ENCODE data around the gene OR6C75.

GRCh38 chr12:55385891-55386290, 23.1 kb downstream of the OR6C75 start:
- TF ChIP-seq, protein P1, sequence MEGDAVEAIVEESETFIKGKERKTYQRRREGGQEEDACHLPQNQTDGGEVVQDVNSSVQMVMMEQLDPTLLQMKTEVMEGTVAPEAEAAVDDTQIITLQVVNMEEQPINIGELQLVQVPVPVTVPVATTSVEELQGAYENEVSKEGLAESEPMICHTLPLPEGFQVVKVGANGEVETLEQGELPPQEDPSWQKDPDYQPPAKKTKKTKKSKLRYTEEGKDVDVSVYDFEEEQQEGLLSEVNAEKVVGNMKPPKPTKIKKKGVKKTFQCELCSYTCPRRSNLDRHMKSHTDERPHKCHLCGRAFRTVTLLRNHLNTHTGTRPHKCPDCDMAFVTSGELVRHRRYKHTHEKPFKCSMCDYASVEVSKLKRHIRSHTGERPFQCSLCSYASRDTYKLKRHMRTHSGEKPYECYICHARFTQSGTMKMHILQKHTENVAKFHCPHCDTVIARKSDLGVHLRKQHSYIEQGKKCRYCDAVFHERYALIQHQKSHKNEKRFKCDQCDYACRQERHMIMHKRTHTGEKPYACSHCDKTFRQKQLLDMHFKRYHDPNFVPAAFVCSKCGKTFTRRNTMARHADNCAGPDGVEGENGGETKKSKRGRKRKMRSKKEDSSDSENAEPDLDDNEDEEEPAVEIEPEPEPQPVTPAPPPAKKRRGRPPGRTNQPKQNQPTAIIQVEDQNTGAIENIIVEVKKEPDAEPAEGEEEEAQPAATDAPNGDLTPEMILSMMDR (conservative IDR thresholded peaks at IDR 0.05) = no peak
- no peak for TF ChIP-seq EZH2 (IDR thresholded peaks at IDR 0.05; ENCODE audit: low read depth)

All from PC-9 (cell line).